ENCODE results near the gene TMEM8B.

GRCh38 chr9:35842020-35842745, 13.2 kb downstream of the TMEM8B start:
- TF ChIP-seq GATA3 (IDR thresholded peaks at IDR 0.05; ENCODE audit: low read depth, low read length) (no peak), GATA2 (IDR thresholded peaks at IDR 0.05; ENCODE audit: low read depth, low read length) (no peak)
